ENCODE measurements around the gene GLIS2. TPM values are rescaled to one million over a fixed set of nuclear protein-coding genes. Genes with fewer than 3 reads are reported as not detected.

GLIS2 gene
- total RNA-seq, 1 experiment from 2014 or later, result 18.2 TPM

GRCh38 chr16:4290236-4290830 is 25.5 kb upstream of the GLIS2 start (continued):
- no peak for TF ChIP-seq ZBTB33 (IDR thresholded peaks at IDR 0.05; ENCODE audit: extremely low read depth, insufficient replicate concordance, low read length)
- no peak for TF ChIP-seq POLR2A (IDR thresholded peaks at IDR 0.05; ENCODE audit: borderline replicate concordance, extremely low read depth, insufficient read depth, insufficient read length)
- no peak for TF ChIP-seq YY1 (IDR thresholded peaks at IDR 0.05; ENCODE audit: extremely low read depth, insufficient replicate concordance, low read depth, low read length)
- TF ChIP-seq ZFX (IDR thresholded peaks at IDR 0.05), result no peak

- Histone ChIP-seq H2AFZ (ENCODE audit: low read depth, low read length, poor library complexity, severe bottlenecking) (no peak overlapping the region), H3K36me3 (ENCODE audit: control insufficient read depth in 1 of 2, insufficient read depth in 2 of 2, low read length in 2 of 2) (no peaks in the 10 kb centered on the region), H3K9me2 (ENCODE audit: insufficient read depth) (no peaks in the 10 kb centered on the region), H3K9ac (ENCODE audit: low read length) (no peak overlapping the region), H3K4me3 (replicated peaks in 1 of 2; ENCODE audit: low read depth in 1 of 2, low read length in 2 of 2) (no peak overlapping the region), H3K4me2 (ENCODE audit: low read length) (peak overlapping the region; percentile 23; the same call in 1 of the 2 replicates), H4K20me1 (ENCODE audit: insufficient read depth) (no peaks in the 10 kb centered on the region), H3K9me3 (ENCODE audit: control insufficient read depth in 1 of 2, insufficient read depth in 1 of 2, low read depth in 1 of 2, low read length in 2 of 2) (no peaks in the 10 kb centered on the region), H3K27me3 (ENCODE audit: insufficient read depth, low read length) (no peaks in the 10 kb centered on the region), H3K79me2 (ENCODE audit: insufficient read depth, low read length) (no peaks in the 10 kb centered on the region), H3K4me1 (ENCODE audit: control insufficient read depth in 1 of 2, insufficient read depth in 2 of 2, low read length in 2 of 2) (peaks cover 50 to 65% of the 10 kb centered on the region in 2 experiments), H3K27ac (ENCODE audit: low read depth, low read length) (no peak overlapping the region)
- TF ChIP-seq SRF (IDR thresholded peaks at IDR 0.05; ENCODE audit: low read depth) (no peak), EZH2 (IDR thresholded peaks at IDR 0.05) (no peak), ZNF274 (IDR thresholded peaks at IDR 0.05; ENCODE audit: low read depth, low read length) (no peak)
- intact Hi-C loops (cut with micrococcal nuclease), result no loop called here
- DNase-seq (ENCODE audit: low read depth, low spot score) (no peak), ATAC-seq (no peak)
- ChIA-PET RAD21 (ENCODE audit: low non-redundant PET in 1 of 2, low total read pairs in 2 of 2, uncharacterized antibody in 2 of 2, unreplicated experiment in 2 of 2) (no interaction called here), CTCF (no interaction called here), POLR2A (no interaction called here)
- BruUV-seq (replicated peaks), result no TSS peak
Observed at GRCh38 chr16:4291699-4292098, 24.2 kb upstream of the GLIS2 start.
